ENCODE results near the gene NFATC1.

GRCh38 chr18:79439628-79440023 is 43.9 kb downstream of the NFATC1 start:
- TF ChIP-seq EZH2phosphoT487 (IDR thresholded peaks at IDR 0.05; ENCODE audit: insufficient read depth, low read depth) (no peak), EZH2 (IDR thresholded peaks at IDR 0.05; ENCODE audit: insufficient read depth, poor library complexity, severe bottlenecking) (no peak)
